GM21723 (cell line): ENCODE results near the gene PIGQ.
"Not testable (repeated sequence)": the region's sequence is repeated elsewhere in the genome, so short reads cannot be mapped to it uniquely, and the experiment has no call there.

Source experiments
- ATAC-seq: cut with Tn5 transposase; IDR thresholded peaks from one replicate; pipeline ENCODE4 v1.9.1; 2021; ENCODE audit warnings: mild to moderate bottlenecking, moderate library complexity; ENCODE audit not compliant: unreplicated experiment

PIGQ gene

GRCh38 chr16:583815-584591 lies 14.2 kb downstream of the PIGQ start:
- no peak for ATAC-seq

GRCh38 chr16:585351-585750 lies 15.6 kb downstream of the PIGQ start:
- no peak for ATAC-seq

- no peak for ATAC-seq
These were observed 16.4 kb downstream of the PIGQ start for GRCh38 chr16:586047-586644.

GRCh38 chr16:586645-587590 lies 17.1 kb downstream of the PIGQ start:
- no peak for ATAC-seq

GRCh38 chr16:588639-588888 lies 18.8 kb downstream of the PIGQ start:
- ATAC-seq: peak; percentile 15

GRCh38 chr16:588889-589657 lies 19.3 kb downstream of the PIGQ start:
- ATAC-seq: peak; percentile 76

- ATAC-seq: peak; percentile 72
These were observed 20.0 kb downstream of the PIGQ start, which contains the start of gene RAB40C for GRCh38 chr16:589658-590187. TSS of gene RAB40C (plus strand) at chr16:590066. CDS start at chr16:590292, 226 bp downstream.

- no peak for ATAC-seq
These were observed 20.5 kb downstream of the PIGQ start for GRCh38 chr16:590188-590814.

GRCh38 chr16:590815-591200 lies 21.0 kb downstream of the PIGQ start:
- ATAC-seq: no peak

GRCh38 chr16:591231-591630 lies 21.5 kb downstream of the PIGQ start:
- no peak for ATAC-seq

- ATAC-seq: no peak
These were observed 22.2 kb downstream of the PIGQ start for GRCh38 chr16:591892-592517.

- ATAC-seq: no peak
These were observed 22.9 kb downstream of the PIGQ start for GRCh38 chr16:592518-593306.

- ATAC-seq: no peak
These were observed 23.6 kb downstream of the PIGQ start for GRCh38 chr16:593406-593805.

- ATAC-seq: no peak
These were observed 24.0 kb downstream of the PIGQ start for GRCh38 chr16:593807-594206.

- ATAC-seq: no peak
These were observed 25.3 kb downstream of the PIGQ start for GRCh38 chr16:595094-595528.

- ATAC-seq: no peak
These were observed 26.4 kb downstream of the PIGQ start for GRCh38 chr16:595942-596735.

GRCh38 chr16:596736-597060 lies 26.9 kb downstream of the PIGQ start:
- ATAC-seq: no peak

GRCh38 chr16:597655-598054 lies 27.9 kb downstream of the PIGQ start:
- ATAC-seq: not testable (repeated sequence)
